Suprapubic skin (tissue), 4 donors: ENCODE measurements around the gene SHPK. TPM values are rescaled to one million over a fixed set of nuclear protein-coding genes. Genes with fewer than 3 reads are reported as not detected.
A peak's percentile ranks its signal among the peaks of the same experiment; 100 is the strongest.

Experiments used
- DNase-seq, 2 donors: peaks; one replicate each; pipeline ENCODE4 v3.0.0-alpha.2; 2019; ENCODE audit warnings: low spot score in 2 of 2
- H3K27ac ChIP-seq: fragments of 200-600 bp; sonication (generic); one replicate; pipeline ENCODE4 v1.5.1; 2019
- H3K27me3 ChIP-seq: fragments of 200-600 bp; sonication (generic); one replicate; pipeline ENCODE4 v1.5.1; 2019
- H3K36me3 ChIP-seq: fragments of 200-600 bp; sonication (generic); one replicate; pipeline ENCODE4 v1.5.1; 2019
- H3K4me1 ChIP-seq: fragments of 200-600 bp; sonication (generic); one replicate; pipeline ENCODE4 v1.5.1; 2019
- H3K4me3 ChIP-seq: fragments of 200-600 bp; sonication (generic); one replicate; pipeline ENCODE4 v1.5.1; 2019; ENCODE audit warnings: mild to moderate bottlenecking
- H3K9me3 ChIP-seq: fragments of 200-600 bp; sonication (generic); one replicate; pipeline ENCODE4 v1.5.1; 2019
- EP300 ChIP-seq: sonication (generic); formaldehyde crosslinking; IDR thresholded peaks from one replicate; pipeline ENCODE4 v1.6.1; 2017; ENCODE audit warnings: antibody characterized with exemption
- POLR2A ChIP-seq, 2 donors: fragments of 450-650 bp; IDR thresholded peaks; one replicate each; pipeline ENCODE4 v1.6.1; 2017; ENCODE audit warnings: antibody characterized with exemption in 2 of 2, mild to moderate bottlenecking in 2 of 2, moderate library complexity in 2 of 2
- POLR2AphosphoS5 ChIP-seq, 3 donors: sonication (generic); formaldehyde crosslinking; IDR thresholded peaks; one replicate each; pipeline ENCODE4 v1.6.1; 2017; ENCODE audit warnings: antibody characterized with exemption in 3 of 3
- WGBS: methylation state at CpG from one replicate; pipeline ENCODE4 v1.1.5; 2018; 5-methylcytosine and 5-hydroxymethylcytosine counted together
- total RNA-seq, 4 donors: library from RNA; depleted of rRNA; stranded (reverse); fragments of >200 nt; gene quantifications; one replicate each; pipeline ENCODE4 v1.1.0, GENCODE V29; 2016
- TF ChIP-seq, protein P1 (sequence below), 2 donors: fragments of 200-600 bp in 1 of 2; fragments of 450-650 bp in 1 of 2; sonication (generic) in 1 of 2; IDR thresholded peaks; one replicate each; pipeline ENCODE4 v1.5.1; 2016 to 2019; ENCODE audit warnings: antibody characterized with exemption in 2 of 2, mild to moderate bottlenecking in 1 of 2, moderate library complexity in 1 of 2

SHPK gene
- total RNA-seq, 4 donors from 2014 or later: 19.0 to 21.9 (median 20.4) TPM

- DNase-seq: no peak
- H3K27me3 ChIP-seq: no peaks in the 10 kb centered on the region
- 95% methylated on average over 4 of the region's 4 CpGs for WGBS
- H3K36me3 ChIP-seq: no peaks in the 10 kb centered on the region
- TF ChIP-seq EP300: no peak
- TF ChIP-seq, protein P1, sequence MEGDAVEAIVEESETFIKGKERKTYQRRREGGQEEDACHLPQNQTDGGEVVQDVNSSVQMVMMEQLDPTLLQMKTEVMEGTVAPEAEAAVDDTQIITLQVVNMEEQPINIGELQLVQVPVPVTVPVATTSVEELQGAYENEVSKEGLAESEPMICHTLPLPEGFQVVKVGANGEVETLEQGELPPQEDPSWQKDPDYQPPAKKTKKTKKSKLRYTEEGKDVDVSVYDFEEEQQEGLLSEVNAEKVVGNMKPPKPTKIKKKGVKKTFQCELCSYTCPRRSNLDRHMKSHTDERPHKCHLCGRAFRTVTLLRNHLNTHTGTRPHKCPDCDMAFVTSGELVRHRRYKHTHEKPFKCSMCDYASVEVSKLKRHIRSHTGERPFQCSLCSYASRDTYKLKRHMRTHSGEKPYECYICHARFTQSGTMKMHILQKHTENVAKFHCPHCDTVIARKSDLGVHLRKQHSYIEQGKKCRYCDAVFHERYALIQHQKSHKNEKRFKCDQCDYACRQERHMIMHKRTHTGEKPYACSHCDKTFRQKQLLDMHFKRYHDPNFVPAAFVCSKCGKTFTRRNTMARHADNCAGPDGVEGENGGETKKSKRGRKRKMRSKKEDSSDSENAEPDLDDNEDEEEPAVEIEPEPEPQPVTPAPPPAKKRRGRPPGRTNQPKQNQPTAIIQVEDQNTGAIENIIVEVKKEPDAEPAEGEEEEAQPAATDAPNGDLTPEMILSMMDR (IDR thresholded peaks at IDR 0.05): no peak
- TF ChIP-seq POLR2A (IDR thresholded peaks at IDR 0.05): no peak
- no peak for TF ChIP-seq POLR2AphosphoS5 (IDR thresholded peaks at IDR 0.05)
- H3K9me3 ChIP-seq: no peaks in the 10 kb centered on the region
- peaks cover 14% of the 10 kb centered on the region for H3K4me1 ChIP-seq
- no peak overlapping the region for H3K27ac ChIP-seq
- H3K4me3 ChIP-seq: no peak overlapping the region
Observed at GRCh38 chr17:3672571-3672970, 36.5 kb upstream of the SHPK start.

GRCh38 chr17:3669548-3669947, 33.5 kb upstream of the SHPK start:
- no peaks in the 10 kb centered on the region for H3K9me3 ChIP-seq
- peaks cover 4% of the 10 kb centered on the region for H3K36me3 ChIP-seq
- no peak for DNase-seq
- 44% methylated on average over 12 of the region's 12 CpGs for WGBS
- no peak overlapping the region for H3K27ac ChIP-seq
- no peak for TF ChIP-seq EP300
- TF ChIP-seq POLR2AphosphoS5 (IDR thresholded peaks at IDR 0.05): no peak
- TF ChIP-seq POLR2A (IDR thresholded peaks at IDR 0.05): no peak
- TF ChIP-seq, protein P1 (IDR thresholded peaks at IDR 0.05): no peak
- peaks cover 38% of the 10 kb centered on the region for H3K4me1 ChIP-seq
- peak overlapping the region; percentile 72 for H3K4me3 ChIP-seq
- H3K27me3 ChIP-seq: no peaks in the 10 kb centered on the region

- 0% methylated on average over 3 of the region's 32 CpGs for WGBS
Observed at GRCh38 chr17:3669085-3669347, 33.0 kb upstream of the SHPK start.

GRCh38 chr17:3668279-3669084, 32.4 kb upstream of the SHPK start, which contains the start of the genes EMC6 and TAX1BP3:
EMC6 (plus strand) TSS chr17:3668812; CDS start chr17:3669147, 335 bp downstream.
TAX1BP3 (minus strand) TSS chr17:3668578; CDS start chr17:3668526, 52 bp downstream.
- WGBS: 1% methylated on average over 14 of the region's 89 CpGs

More at GRCh38 chr17:3669085-3669347, 33.0 kb upstream of the SHPK start:
- peaks cover 38% of the 10 kb centered on the region for H3K4me1 ChIP-seq
- no peaks in the 10 kb centered on the region for H3K9me3 ChIP-seq
- TF ChIP-seq POLR2A (IDR thresholded peaks at IDR 0.05) (no peak), EP300 (no peak), POLR2AphosphoS5 (IDR thresholded peaks at IDR 0.05) (no peak)
- TF ChIP-seq, protein P1 (IDR thresholded peaks at IDR 0.05): no peak
- no peak for DNase-seq
- H3K36me3 ChIP-seq: peaks cover 10% of the 10 kb centered on the region
- no peaks in the 10 kb centered on the region for H3K27me3 ChIP-seq
- H3K4me3 ChIP-seq: peak overlapping the region; percentile 72
- H3K27ac ChIP-seq: peak overlapping the region; percentile 95

GRCh38 chr17:3667366-3668278, 31.6 kb upstream of the SHPK start:
- under 1% methylated on average over 29 of the region's 39 CpGs for WGBS
- peak; percentile 94 to 95 for DNase-seq
- TF ChIP-seq, protein P1 (IDR thresholded peaks at IDR 0.05): no peak
- TF ChIP-seq EP300: no peak
- peak in 1 of 3 donors; percentile 33 for TF ChIP-seq POLR2AphosphoS5 (IDR thresholded peaks at IDR 0.05)
- no peak for TF ChIP-seq POLR2A (IDR thresholded peaks at IDR 0.05)

More at GRCh38 chr17:3668279-3669084, 32.4 kb upstream of the SHPK start, which contains the start of the genes EMC6 and TAX1BP3:
- TF ChIP-seq EP300 (no peak), POLR2A (IDR thresholded peaks at IDR 0.05) (peak; percentile 60 to 67), POLR2AphosphoS5 (IDR thresholded peaks at IDR 0.05) (peak; percentile 47 to 70 (median 66))
- H3K27ac ChIP-seq: peak within 1 kb of the TSS; percentile 95
- peaks cover 38% of the 10 kb centered on the region for H3K4me1 ChIP-seq
- peaks cover 15% of the 10 kb centered on the region for H3K36me3 ChIP-seq
- no peaks in the 10 kb centered on the region for H3K27me3 ChIP-seq
- no peaks in the 10 kb centered on the region for H3K9me3 ChIP-seq
- DNase-seq: peak; percentile 99
- peak within 1 kb of the TSS; percentile 72 for H3K4me3 ChIP-seq

More at GRCh38 chr17:3667366-3668278, 31.6 kb upstream of the SHPK start:
- Histone ChIP-seq H3K27ac (peak overlapping the region; percentile 95), H3K9me3 (no peaks in the 10 kb centered on the region), H3K36me3 (peaks cover 24% of the 10 kb centered on the region), H3K4me3 (peak overlapping the region; percentile 72), H3K4me1 (peaks cover 38% of the 10 kb centered on the region), H3K27me3 (no peaks in the 10 kb centered on the region)
